D341Med (cell line): Measurements from ENCODE around the gene DSN1.
A peak's percentile ranks its signal among the peaks of the same experiment; 100 is the strongest.

Experiments used
- DNase-seq: peaks from one replicate; pipeline ENCODE4 v3.0.0; 2012; ENCODE audit warnings: low spot score

The DSN1 gene

DNA sequence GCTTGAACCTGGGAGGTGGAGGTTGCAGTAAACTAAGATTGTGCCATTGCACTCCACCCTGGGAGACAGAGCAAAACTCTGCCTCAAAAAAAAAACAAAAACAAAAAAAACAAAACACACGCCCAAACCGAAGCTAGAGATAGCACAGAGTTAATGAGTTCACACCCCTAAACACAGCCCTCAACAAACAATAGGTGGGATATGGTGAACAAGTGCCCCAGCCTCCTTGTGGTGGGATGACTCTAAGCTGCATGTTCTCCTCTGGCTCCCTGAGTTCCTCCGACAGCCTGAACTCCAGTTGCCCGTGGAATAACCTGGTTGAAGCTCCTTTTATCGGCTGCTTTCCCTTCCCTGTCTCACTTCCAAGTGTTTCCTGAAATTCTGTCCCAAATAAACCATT lies 22.1 kb upstream of the DSN1 start:
- DNase-seq, result no peak

- no peak for DNase-seq
Observed at GRCh38 chr20:36794116-36794474, 20.5 kb upstream of the DSN1 start.

GRCh38 chr20:36793294-36794115 lies 19.9 kb upstream of the DSN1 start:
- DNase-seq, result peak; percentile 30

GRCh38 chr20:36792422-36792821 lies 18.9 kb upstream of the DSN1 start:
- peak; percentile 82 for DNase-seq

- no peak for DNase-seq
Observed at GRCh38 chr20:36791862-36792261, 18.3 kb upstream of the DSN1 start.

GRCh38 chr20:36786663-36787062 lies 13.1 kb upstream of the DSN1 start:
- DNase-seq, result no peak

DNA sequence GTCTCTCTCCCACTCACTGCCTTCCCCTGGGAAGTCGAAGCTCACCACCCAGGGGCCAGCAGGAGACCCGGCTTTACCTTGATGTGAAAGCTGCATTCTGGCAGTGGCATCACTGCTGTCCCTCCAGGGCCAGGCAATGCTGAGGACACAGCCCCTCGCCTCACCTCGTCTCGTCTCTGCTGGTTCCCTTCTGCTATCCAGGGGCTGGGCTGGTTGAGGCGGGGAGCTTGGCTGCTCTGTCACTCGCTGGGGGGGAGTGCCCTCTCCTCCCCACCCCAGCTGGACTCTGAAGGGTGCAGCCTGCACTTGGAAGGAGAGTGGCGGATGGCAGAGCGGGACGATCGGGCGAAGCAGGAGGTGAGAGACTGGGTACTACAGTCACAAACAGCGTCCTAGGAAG lies 12.7 kb upstream of the DSN1 start:
- DNase-seq, result no peak

DNA sequence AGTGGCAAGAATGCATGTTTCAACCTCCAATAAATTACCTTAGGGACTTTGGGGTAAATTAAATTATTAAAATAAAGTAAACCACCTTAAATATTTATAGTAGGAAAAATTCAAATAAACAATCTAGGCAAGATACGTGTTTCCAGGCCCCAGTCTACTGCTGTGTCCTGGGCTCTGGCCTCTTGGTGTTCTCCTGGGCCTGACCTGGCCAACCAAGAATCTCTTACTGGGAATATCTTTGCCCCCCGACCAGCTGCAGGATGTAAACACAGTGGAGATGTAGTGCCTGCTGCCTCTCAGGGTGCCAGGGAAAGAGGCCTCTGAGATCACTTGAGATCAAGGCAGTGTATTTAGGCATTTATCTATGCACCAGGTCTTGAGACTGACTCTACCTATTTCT lies 11.7 kb upstream of the DSN1 start:
- DNase-seq, result no peak

GRCh38 chr20:36784900-36785299 lies 11.3 kb upstream of the DSN1 start:
- no peak for DNase-seq

GRCh38 chr20:36784116-36784515 lies 10.6 kb upstream of the DSN1 start:
- DNase-seq, result no peak

GRCh38 chr20:36779656-36780025 lies 6.1 kb upstream of the DSN1 start:
- no peak for DNase-seq

GRCh38 chr20:36778831-36779655 lies 5.5 kb upstream of the DSN1 start:
- DNase-seq, result no peak

DNA sequence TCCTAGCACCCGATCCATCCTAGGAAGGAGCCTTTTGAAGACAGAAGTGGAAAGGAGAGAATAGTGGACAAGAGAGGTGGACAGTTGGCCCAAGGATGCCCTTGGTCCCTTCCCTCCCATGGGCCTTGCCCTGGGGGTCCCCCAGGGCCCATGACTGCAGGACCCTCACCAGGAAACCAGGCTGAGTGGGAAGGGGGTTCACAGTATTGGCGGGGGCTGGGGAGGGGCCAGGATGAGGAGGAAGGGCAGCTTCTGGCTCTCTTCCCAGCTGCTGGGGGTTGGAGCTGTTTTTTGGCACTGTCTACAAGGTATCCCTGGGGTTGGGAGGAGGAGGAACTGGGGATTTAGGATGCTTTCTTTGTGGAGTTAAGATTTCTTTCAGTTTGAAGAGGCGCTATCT lies 4.0 kb upstream of the DSN1 start:
- no peak for DNase-seq

GRCh38 chr20:36777167-36777566 lies 3.6 kb upstream of the DSN1 start:
- DNase-seq, result no peak

GRCh38 chr20:36775826-36776225 lies 2.3 kb upstream of the DSN1 start:
- no peak for DNase-seq

DNA sequence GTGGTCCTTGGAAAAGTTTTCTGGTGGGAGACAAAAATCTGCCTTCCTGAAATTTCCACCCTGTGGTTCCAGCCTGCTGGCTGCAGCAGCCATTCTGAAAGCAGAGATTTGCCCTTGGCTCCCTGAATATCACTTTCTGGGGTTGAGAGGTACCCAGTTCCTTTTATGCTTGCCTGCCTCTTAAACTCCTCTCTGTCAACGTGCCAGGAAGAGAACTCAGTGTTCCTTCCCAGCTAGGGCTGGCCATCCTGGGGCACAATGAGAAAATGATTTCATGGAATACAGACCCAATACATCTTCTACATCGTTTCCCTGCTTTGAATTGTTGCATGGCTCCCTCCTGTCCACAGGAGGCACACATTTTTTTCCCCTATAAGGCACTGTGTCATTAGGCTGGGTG lies 1.6 kb upstream of the DSN1 start:
- no peak for DNase-seq

DNA sequence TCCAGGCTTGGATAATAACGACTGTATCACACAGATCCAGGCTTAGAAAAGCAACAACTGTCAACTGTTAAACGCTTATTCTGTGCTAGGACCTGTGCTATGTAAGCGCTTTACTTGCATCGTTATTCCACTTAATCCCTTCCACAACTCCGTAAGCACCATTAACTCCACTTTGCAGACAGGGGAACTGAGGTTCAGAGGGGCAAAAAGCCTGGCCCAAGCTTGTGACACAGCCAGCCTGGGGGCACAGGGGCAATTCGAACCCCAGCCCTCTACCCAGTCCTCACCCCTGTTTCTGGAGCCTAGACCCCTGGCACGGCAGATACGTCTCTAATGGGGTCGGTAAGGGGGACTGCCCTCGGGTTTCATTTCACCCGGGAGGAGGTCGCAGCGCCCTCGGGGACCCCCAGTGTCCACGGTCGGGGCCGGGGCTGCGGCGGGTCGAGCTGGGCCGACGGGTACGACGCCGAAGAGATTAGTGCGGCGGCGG lies 411 bp downstream of the DSN1 start:
- DNase-seq, result no peak

DNA sequence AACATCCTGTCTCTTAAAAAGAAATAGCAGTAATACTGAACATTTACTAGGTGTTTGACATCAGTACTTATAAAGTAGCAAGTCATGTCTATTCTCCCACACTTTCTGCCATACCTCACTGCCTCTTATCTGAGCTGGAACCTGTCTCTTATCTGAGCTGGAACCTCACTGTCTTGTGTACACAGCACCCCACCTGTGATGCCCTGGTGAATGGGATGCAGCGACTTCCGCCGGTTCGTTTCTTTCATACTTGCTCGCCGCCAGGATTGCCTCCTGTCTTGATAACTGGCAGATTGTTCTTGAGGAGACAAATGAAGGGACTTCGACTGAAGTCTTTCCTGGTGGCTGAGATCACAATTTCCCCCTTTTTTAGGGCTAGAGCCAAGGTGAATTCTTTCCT lies 2.9 kb downstream of the DSN1 start:
- no peak for DNase-seq

GRCh38 chr20:36768768-36769430 lies 4.7 kb downstream of the DSN1 start:
- DNase-seq, result no peak

DNA sequence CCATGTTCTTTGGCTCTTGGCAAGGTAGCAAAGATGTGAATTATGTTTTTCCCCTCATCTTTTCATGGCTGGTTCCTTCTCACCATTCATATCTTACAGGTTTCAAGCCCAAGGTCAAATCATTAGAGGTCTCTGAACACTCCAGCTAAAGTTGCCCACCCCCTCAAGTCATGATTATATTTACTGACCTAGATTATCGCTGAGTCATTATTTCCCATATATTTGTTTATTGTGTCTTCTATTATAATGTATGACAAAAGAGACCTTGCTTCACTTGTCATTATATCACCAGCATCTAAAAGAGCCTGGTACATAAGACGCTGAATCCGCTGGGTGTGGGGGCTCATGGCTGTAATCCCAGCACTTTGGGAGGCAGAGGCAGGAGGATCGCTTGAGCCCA lies 12.4 kb downstream of the DSN1 start:
- no peak for DNase-seq

DNA sequence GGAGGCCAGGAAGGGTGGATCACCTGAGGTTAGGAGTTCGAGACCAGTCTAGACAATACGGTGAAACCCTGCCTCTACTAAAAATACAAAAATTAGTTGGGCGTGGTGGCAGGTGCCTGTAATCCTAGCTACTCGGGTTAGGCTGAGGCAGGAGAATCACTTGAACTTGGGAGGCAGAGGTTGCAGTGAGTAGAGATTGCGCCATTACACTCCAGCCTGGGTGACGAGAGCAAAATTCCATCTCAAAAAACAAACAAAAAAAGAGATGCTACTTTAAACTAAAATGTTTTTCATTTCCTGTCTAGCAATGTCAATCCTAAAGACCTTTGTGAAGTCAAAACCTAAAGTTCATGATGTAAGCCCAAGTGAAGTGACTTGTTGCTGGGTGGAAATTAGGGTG lies 12.9 kb downstream of the DSN1 start:
- no peak for DNase-seq

- DNase-seq, result no peak
Observed at GRCh38 chr20:36758276-36758675, 15.3 kb downstream of the DSN1 start.

DNA sequence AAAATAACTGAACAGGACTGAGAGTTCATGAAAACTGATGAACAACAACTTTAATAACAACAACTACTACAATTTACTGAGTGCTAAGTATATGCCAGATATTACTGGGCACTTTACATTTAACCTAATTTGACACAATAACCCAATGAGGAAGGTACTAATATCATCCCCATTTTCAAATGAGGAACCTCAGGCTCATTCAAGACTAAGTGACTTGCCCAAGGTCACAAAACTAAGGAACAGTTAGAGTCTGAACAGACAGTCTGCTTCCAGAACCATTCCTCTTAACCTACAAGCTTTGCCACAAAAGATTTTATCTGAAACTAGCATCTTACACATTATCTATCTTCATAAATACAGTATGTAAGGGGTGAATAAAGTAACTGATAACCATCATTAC lies 17.1 kb downstream of the DSN1 start:
- no peak for DNase-seq
